IPS DF 4.7 (cell line): Measurements from ENCODE around the gene ERBB4.

Experiments used
- DNase-seq: peaks from one replicate; pipeline ENCODE4 v3.0.0-alpha.2; 2013; ENCODE audit warnings: low spot score; ENCODE audit errors: extremely low read depth

ERBB4 gene

GRCh38 chr2:211934811-211935210 lies 603.8 kb downstream of the ERBB4 start:
- no peak for DNase-seq

GRCh38 chr2:211931314-211931713 lies 607.3 kb downstream of the ERBB4 start:
- DNase-seq, result no peak

DNA sequence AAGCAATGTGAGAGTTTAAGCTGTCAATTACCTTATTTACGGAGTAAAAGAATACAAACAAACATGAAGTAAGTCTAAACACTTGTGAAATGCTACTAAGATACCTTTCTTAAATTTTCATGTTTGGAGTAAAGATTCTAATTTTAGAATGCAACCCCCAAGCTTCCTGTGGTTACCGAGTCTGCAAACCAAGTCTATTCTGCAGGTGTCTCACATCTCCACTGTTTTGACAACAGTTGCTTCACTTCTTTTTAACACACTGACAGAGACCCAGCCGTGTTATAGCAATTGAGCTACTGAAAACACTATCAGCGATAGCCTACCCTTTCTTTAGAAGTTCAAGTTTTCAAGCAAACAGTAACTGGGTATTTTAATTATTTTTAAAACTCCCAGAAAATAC lies 608.3 kb downstream of the ERBB4 start:
- no peak for DNase-seq

- no peak for DNase-seq
Observed at GRCh38 chr2:211928201-211928600, 610.4 kb downstream of the ERBB4 start.

DNA sequence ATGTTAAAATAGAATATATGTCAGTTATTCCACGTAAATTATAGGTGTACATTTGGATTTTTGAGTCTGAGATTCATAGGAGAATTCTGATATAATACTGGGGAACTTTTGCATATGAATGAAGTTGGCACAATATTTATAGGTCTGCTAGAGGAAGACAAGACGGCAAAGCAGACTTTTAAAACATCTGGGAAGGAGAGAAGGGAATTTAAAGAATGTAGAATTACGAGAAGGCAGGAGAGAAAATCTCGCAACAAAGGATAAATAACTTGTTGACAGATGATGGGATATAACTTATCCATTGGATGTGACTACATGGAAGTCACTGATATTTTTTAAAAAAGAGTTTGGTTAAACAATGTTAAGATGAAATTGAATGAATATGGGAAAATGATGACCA lies 615.6 kb downstream of the ERBB4 start:
- DNase-seq, result no peak

GRCh38 chr2:211903961-211904360 lies 634.6 kb downstream of the ERBB4 start:
- no peak for DNase-seq

- DNase-seq, result no peak
Observed at GRCh38 chr2:211901226-211901846, 637.3 kb downstream of the ERBB4 start.

DNA sequence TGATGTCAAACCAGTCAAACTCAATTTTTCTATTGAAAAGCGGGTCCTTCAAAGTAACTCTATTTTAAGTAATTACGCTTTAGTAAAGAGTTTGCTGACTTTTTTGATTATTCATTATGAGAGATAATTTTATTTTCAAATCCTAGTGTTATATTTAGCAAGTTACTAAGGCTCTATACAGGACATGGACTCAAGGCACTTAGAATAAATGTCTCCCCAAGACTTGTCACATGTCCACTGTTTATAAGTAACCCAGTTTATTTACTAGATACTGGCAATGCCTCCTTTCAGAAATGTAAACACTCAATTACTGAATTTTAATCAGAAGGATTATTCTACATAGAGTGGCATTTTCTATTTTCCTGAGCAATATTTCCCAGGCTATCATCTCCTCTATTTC lies 638.1 kb downstream of the ERBB4 start:
- DNase-seq, result no peak

DNA sequence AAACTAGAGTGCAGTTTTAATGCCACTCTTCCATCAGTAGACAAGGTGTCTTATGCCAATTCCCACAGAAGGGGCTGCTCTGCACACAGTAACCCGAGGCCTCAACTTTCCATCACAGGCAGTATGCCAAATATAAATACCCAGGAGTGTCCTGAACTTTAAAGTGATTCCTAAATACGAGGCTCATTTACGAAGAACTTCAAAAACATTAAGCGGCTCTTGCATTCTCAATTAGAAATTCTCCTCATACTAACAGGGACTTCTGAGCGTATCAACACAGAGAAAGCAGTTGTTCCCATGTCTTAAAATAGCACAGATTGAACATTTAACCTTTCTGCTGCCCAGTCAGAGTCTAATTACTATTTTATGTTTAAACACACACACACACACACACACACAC lies 638.6 kb downstream of the ERBB4 start:
- DNase-seq, result no peak

GRCh38 chr2:211898702-211899101 lies 639.9 kb downstream of the ERBB4 start:
- no peak for DNase-seq

GRCh38 chr2:211881449-211881848 lies 657.2 kb downstream of the ERBB4 start:
- DNase-seq, result peak; percentile 7

- DNase-seq, result no peak
Observed at GRCh38 chr2:211879323-211879722, 659.3 kb downstream of the ERBB4 start.

DNA sequence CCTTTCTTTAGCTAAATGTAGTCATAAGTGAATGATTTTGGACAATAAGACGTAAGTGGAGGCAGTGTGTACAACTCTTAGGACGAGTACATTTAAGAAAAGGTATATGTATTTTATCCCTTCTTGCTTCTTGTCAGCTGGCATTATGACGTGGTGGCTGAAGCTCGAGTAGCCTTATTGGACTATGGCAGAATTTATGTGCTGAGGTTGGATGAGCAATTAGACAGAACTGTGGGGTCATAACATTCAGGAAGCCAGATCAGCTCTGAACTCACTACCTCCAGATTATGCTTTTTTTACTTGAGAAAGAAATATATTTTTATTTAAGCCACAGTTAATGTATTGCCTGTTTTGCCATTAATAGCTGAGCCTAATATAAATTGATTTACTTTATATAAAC lies 661.5 kb downstream of the ERBB4 start:
- no peak for DNase-seq

- no peak for DNase-seq
Observed at GRCh38 chr2:211875488-211875887, 663.1 kb downstream of the ERBB4 start.

GRCh38 chr2:211868996-211869533 lies 669.5 kb downstream of the ERBB4 start:
- no peak for DNase-seq

- no peak for DNase-seq
Observed at GRCh38 chr2:211867845-211868451, 670.7 kb downstream of the ERBB4 start.

GRCh38 chr2:211864328-211864727 lies 674.3 kb downstream of the ERBB4 start:
- DNase-seq, result no peak

GRCh38 chr2:211860224-211860623 lies 678.4 kb downstream of the ERBB4 start:
- no peak for DNase-seq

DNA sequence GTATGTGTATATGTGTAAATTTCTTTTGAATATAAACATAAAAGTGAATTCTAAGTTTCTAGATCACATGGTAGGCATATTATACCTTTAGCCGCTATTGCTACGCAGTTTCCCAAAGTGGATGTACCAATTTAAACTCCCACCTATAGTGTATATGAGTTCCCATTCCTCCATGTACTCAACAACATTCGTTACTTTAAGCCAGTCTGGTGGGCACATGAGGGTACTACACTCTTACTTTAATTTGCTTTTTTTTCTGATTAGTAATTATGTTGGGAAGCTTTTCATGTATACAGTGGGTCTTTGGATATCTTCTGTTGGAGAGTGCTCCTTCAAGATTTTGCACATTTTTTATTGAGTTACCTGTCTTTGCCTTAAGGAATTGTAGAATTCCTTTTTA lies 683.8 kb downstream of the ERBB4 start:
- no peak for DNase-seq

GRCh38 chr2:211846714-211847113 lies 691.9 kb downstream of the ERBB4 start:
- DNase-seq, result no peak

DNA sequence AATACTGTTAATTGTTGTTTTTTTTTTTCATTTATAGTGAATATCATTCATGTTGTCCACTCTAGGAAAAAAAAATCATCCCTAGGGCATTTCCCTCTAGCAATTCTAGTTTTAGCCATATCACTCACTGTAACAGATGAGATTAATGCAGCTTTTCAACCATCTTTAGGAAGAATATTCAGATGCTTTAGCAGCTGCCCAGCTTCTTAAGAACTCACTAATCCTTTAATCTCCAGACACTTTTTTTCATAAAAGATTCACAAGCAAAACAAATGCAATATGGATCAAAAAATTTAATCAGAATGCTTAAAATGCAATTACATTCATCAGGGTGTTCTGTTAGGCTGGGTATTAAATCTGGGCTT lies 692.6 kb downstream of the ERBB4 start:
- DNase-seq, result no peak

GRCh38 chr2:211845338-211846035 lies 693.1 kb downstream of the ERBB4 start:
- DNase-seq, result no peak

DNA sequence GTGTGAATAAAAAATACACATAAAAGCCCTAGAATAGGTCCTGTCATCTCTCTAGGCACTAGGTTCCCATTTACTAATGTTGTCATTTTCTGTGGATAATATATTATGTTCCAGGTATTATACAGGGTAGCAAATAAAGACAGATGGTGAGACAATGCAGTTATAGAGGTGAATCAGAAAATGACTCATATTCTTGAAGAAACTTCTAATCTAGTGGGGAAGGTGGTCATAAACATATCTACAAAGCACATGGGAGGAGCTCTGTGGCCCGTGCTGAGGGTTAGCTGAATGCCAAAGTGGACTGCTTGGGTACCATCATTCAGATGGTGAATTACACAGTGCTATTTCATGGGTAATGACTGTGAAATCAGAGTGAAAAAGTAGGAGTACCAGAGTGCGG lies 700.9 kb downstream of the ERBB4 start:
- DNase-seq, result no peak
